IPS-18c (cell line): ENCODE data around the gene HEXIM1.
"Not testable (repeated sequence)": the region's sequence is repeated elsewhere in the genome, so short reads cannot be mapped to it uniquely, and the experiment has no call there.

Experiments used
- H3K4me3 ChIP-seq: 2 replicates; pipeline ENCODE4 v1.7.0; 2013; ENCODE audit warnings: low read depth, mild to moderate bottlenecking, low read length, moderate library complexity; ENCODE audit not compliant: insufficient read depth
- H3K9me3 ChIP-seq: one replicate; pipeline ENCODE4 v1.6.1; 2013; ENCODE audit warnings: mild to moderate bottlenecking, low read length, moderate library complexity; ENCODE audit not compliant: control insufficient read depth, insufficient read depth

Gene HEXIM1

GRCh38 chr17:45123930-45124796 is 24.1 kb upstream of the HEXIM1 start:
- H3K4me3 ChIP-seq = no peak overlapping the region
- H3K9me3 ChIP-seq = no peaks in the 10 kb centered on the region

GRCh38 chr17:45124797-45125122 is 23.5 kb upstream of the HEXIM1 start:
- not testable (repeated sequence) for H3K4me3 ChIP-seq, H3K9me3 ChIP-seq

- no peak overlapping the region for H3K4me3 ChIP-seq
- no peaks in the 10 kb centered on the region for H3K9me3 ChIP-seq
Measured at GRCh38 chr17:45125509-45125908, 22.8 kb upstream of the HEXIM1 start.

- peaks cover 2% of the 10 kb centered on the region for H3K9me3 ChIP-seq
- no peak overlapping the region for H3K4me3 ChIP-seq
Measured at GRCh38 chr17:45127207-45127547, 21.1 kb upstream of the HEXIM1 start.

- Histone ChIP-seq H3K9me3 (peaks cover 2% of the 10 kb centered on the region), H3K4me3 (no peak overlapping the region)
Measured at GRCh38 chr17:45127548-45128300, 20.6 kb upstream of the HEXIM1 start.

GRCh38 chr17:45128331-45128730 is 19.9 kb upstream of the HEXIM1 start:
- H3K9me3 ChIP-seq = peaks cover 2% of the 10 kb centered on the region
- H3K4me3 ChIP-seq = no peak overlapping the region

- Histone ChIP-seq H3K4me3 (no peak overlapping the region), H3K9me3 (peaks cover 2% of the 10 kb centered on the region)
Measured at GRCh38 chr17:45128989-45129388, 19.3 kb upstream of the HEXIM1 start.

- peaks cover 2% of the 10 kb centered on the region for H3K9me3 ChIP-seq
- no peak overlapping the region for H3K4me3 ChIP-seq
Measured at GRCh38 chr17:45129426-45129939, 18.8 kb upstream of the HEXIM1 start.

GRCh38 chr17:45129940-45130680 is 18.2 kb upstream of the HEXIM1 start:
- Histone ChIP-seq H3K4me3 (no peak overlapping the region), H3K9me3 (peaks cover 2% of the 10 kb centered on the region)

- no peak overlapping the region; the same call in 1 of the 2 replicates for H3K4me3 ChIP-seq
- H3K9me3 ChIP-seq = peaks cover 2% of the 10 kb centered on the region
Measured at GRCh38 chr17:45130681-45131615, 17.3 kb upstream of the HEXIM1 start.

GRCh38 chr17:45131616-45132319 is 16.5 kb upstream of the HEXIM1 start:
- Histone ChIP-seq H3K9me3 (peaks cover 2% of the 10 kb centered on the region), H3K4me3 (peak overlapping the region; percentile 79)

GRCh38 chr17:45132320-45132571 is 16.0 kb upstream of the HEXIM1 start, which contains the start of gene PLCD3:
PLCD3 (minus strand) TSS chr17:45132515; CDS start chr17:45132410, 105 bp downstream.
- H3K9me3 ChIP-seq = peaks cover 2% of the 10 kb centered on the region
- H3K4me3 ChIP-seq = peak within 1 kb of the TSS; percentile 84

- H3K4me3 ChIP-seq = peak overlapping the region; percentile 84
- H3K9me3 ChIP-seq = peaks cover 2% of the 10 kb centered on the region
Measured at GRCh38 chr17:45132572-45133463, 15.5 kb upstream of the HEXIM1 start.

- peak within 1 kb of the TSS; percentile 53 for H3K4me3 ChIP-seq
- peaks cover 5% of the 10 kb centered on the region for H3K9me3 ChIP-seq
Measured at GRCh38 chr17:45135192-45135977, 12.9 kb upstream of the HEXIM1 start, which contains the start of gene ACBD4. ACBD4 (plus strand) TSS chr17:45135687; CDS start chr17:45136145, 458 bp downstream.
